ENCODE data around the gene LPGAT1. TPM values are rescaled to one million over a fixed set of nuclear protein-coding genes. Genes with fewer than 3 reads are reported as not detected.

The LPGAT1 gene
- total and polyA plus RNA-seq, 2 donors from 2014 or later, result 7.1 to 67.4 TPM

DNA sequence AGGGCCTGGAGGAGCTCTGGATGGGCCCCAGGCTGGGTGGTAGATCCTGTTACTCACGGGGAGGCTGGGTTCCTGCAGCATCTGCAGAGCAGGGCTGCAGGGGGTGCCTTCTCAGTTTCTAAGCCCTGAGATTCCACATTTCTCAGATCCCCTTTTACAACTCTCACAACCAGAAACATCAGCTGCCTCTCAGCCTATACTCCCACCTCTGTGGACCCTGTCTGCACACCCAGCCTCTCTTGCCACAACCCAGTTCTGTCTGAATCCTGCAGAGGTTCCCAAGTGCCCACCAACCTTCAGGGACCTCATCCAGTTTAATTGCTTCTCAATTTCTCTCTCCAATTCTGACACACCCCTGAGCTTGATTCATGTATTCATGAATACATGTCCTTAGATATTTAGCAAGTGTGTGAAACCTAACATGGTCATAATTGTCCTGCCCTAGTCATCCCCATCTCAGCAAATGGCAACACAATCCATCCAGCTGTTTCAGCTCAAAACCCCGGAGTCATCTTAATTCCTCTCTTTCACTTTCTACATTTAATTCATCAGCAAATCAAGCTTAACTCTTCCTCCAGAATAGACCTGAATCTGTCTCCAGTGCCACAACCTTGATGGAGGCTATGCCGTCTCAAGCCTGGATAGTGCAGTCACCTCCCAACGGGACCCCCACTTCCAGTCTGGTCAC is 98.1 kb downstream of the LPGAT1 start:
- FAIRE-seq (no peak), DNase-seq (peak in 2 of 5 donors; percentile 23 to 53)
- no peaks in the 10 kb centered on the region for H3K4me1 ChIP-seq (ENCODE audit: control insufficient read depth in 2 of 3, insufficient read depth in 2 of 3, low read depth in 1 of 3, low read length in 3 of 3)
- H3K27me3 ChIP-seq (ENCODE audit: control insufficient read depth, insufficient read depth, low read length), result no peaks in the 10 kb centered on the region
- no peak overlapping the region for H3K9ac ChIP-seq (ENCODE audit: low read length in 3 of 3)
- TF ChIP-seq, protein P1, sequence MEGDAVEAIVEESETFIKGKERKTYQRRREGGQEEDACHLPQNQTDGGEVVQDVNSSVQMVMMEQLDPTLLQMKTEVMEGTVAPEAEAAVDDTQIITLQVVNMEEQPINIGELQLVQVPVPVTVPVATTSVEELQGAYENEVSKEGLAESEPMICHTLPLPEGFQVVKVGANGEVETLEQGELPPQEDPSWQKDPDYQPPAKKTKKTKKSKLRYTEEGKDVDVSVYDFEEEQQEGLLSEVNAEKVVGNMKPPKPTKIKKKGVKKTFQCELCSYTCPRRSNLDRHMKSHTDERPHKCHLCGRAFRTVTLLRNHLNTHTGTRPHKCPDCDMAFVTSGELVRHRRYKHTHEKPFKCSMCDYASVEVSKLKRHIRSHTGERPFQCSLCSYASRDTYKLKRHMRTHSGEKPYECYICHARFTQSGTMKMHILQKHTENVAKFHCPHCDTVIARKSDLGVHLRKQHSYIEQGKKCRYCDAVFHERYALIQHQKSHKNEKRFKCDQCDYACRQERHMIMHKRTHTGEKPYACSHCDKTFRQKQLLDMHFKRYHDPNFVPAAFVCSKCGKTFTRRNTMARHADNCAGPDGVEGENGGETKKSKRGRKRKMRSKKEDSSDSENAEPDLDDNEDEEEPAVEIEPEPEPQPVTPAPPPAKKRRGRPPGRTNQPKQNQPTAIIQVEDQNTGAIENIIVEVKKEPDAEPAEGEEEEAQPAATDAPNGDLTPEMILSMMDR (IDR thresholded peaks at IDR 0.05; ENCODE audit: borderline replicate concordance, extremely low read depth, insufficient read depth), result no peak
- intact Hi-C loops (cut with DNase I), result no loop called here
- H3K4me3 ChIP-seq (ENCODE audit: low read length in 3 of 3), result no peak overlapping the region
- no peaks in the 10 kb centered on the region for H3K9me3 ChIP-seq (ENCODE audit: control insufficient read depth in 2 of 3, insufficient read depth in 1 of 3, low read length in 3 of 3)
- no peak overlapping the region for H3K27ac ChIP-seq (ENCODE audit: low read depth in 2 of 2, low read length in 2 of 2)
- no peaks in the 10 kb centered on the region for H3K36me3 ChIP-seq (ENCODE audit: control insufficient read depth in 2 of 3, insufficient read depth in 3 of 3, low read length in 3 of 3)

DNA sequence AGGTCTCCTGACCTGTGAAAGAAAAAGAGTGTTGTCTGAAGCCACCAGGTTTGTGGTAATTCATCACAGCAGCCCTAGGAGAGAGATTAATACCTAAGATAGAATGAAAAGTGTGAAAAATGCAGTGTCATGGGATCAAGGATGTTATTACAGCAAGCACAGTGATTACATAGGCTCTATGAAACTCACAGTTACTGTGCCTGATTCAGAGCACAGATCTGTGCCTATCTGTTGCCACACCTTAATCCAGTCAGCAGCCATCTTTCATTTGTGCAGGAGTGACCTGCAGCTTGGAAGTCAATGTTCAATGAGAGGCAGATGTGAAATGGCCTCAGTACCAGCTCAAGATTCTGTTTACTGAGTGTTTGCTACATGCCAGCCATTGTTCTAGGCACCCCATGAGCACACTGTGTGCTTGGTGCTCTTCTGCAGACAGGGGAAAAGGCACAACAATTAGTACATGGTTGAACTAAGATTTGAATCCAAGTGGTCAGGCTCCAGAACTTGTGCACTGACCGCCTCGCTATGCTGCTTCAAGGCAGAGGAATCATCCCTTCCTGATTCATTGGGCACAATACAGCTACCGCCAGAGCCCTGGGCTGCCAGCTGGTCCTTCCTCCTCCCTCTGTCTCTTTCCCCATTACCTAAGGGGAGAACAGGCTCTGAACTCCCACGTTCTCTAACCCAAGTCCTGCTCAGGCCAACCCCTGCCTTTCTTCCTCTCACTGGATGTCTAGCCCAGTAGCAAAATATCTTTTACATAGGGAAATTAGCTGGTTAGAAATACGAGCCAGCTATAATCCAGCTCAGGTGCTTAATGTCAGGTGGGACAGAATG is 98.9 kb downstream of the LPGAT1 start:
- H3K27me3 ChIP-seq (ENCODE audit: control insufficient read depth, insufficient read depth, low read length), result no peaks in the 10 kb centered on the region
- no peaks in the 10 kb centered on the region for H3K4me1 ChIP-seq (ENCODE audit: control insufficient read depth in 2 of 3, insufficient read depth in 2 of 3, low read depth in 1 of 3, low read length in 3 of 3)
- no peaks in the 10 kb centered on the region for H3K36me3 ChIP-seq (ENCODE audit: control insufficient read depth in 2 of 3, insufficient read depth in 3 of 3, low read length in 3 of 3)
- no peak overlapping the region for H3K27ac ChIP-seq (ENCODE audit: low read depth in 2 of 2, low read length in 2 of 2)
- H3K9ac ChIP-seq (ENCODE audit: low read length in 3 of 3), result no peak overlapping the region
- TF ChIP-seq, protein P1 (IDR thresholded peaks at IDR 0.05; ENCODE audit: borderline replicate concordance, extremely low read depth, insufficient read depth), result no peak
- intact Hi-C loops (cut with DNase I), result no loop called here
- DNase-seq (peak in 2 of 5 donors; percentile 23 to 47), FAIRE-seq (no peak)
- no peaks in the 10 kb centered on the region for H3K9me3 ChIP-seq (ENCODE audit: control insufficient read depth in 2 of 3, insufficient read depth in 1 of 3, low read length in 3 of 3)
- H3K4me3 ChIP-seq (ENCODE audit: low read length in 3 of 3), result no peak overlapping the region

DNA sequence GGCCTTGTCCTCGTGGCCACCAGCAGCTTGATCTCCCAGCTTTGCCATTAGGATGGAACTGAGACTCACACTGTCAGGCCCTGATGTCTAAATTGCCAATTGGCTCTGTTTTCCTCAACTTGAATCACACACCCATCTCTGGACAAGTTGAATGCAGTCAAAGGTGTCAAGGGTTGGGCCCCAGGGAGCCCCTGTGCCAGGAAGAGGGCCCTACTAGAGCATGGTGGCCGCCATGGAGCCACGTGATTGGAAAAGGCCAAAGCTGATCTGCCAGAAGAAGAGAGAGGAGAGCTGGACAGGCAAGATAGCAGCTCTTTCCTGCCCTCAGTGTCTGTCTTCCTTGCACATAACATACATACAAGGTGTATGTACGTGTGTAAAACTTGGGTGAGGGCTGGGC is 100.2 kb downstream of the LPGAT1 start:
- intact Hi-C loops (cut with DNase I), result no loop called here
- H3K4me3 ChIP-seq (ENCODE audit: low read length in 3 of 3), result no peak overlapping the region
- DNase-seq (no peak), FAIRE-seq (no peak)
- H3K4me1 ChIP-seq (ENCODE audit: control insufficient read depth in 2 of 3, insufficient read depth in 2 of 3, low read depth in 1 of 3, low read length in 3 of 3), result no peaks in the 10 kb centered on the region
- TF ChIP-seq, protein P1 (IDR thresholded peaks at IDR 0.05; ENCODE audit: borderline replicate concordance, extremely low read depth, insufficient read depth), result no peak
- no peaks in the 10 kb centered on the region for H3K9me3 ChIP-seq (ENCODE audit: control insufficient read depth in 2 of 3, insufficient read depth in 1 of 3, low read length in 3 of 3)
- no peaks in the 10 kb centered on the region for H3K27me3 ChIP-seq (ENCODE audit: control insufficient read depth, insufficient read depth, low read length)
- no peak overlapping the region for H3K9ac ChIP-seq (ENCODE audit: low read length in 3 of 3)
- no peaks in the 10 kb centered on the region for H3K36me3 ChIP-seq (ENCODE audit: control insufficient read depth in 2 of 3, insufficient read depth in 3 of 3, low read length in 3 of 3)
- no peak overlapping the region for H3K27ac ChIP-seq (ENCODE audit: low read depth in 2 of 2, low read length in 2 of 2)
